Fibroblast of lung (primary cell): ENCODE results near the gene MMP20. TPM values are rescaled to one million over a fixed set of nuclear protein-coding genes. Genes with fewer than 3 reads are reported as not detected.

Experiments
- DNase-seq, 2 donors: peaks; one replicate each; pipeline versions ENCODE4 v3.0.0 to v3.0.0-alpha.2; 2010; ENCODE audit warnings: low read depth in 2 of 2
- H2AFZ ChIP-seq: 2 replicates; pipeline ENCODE4 v1.5.1; 2012; ENCODE audit warnings: low read length, control low read depth, inconsistent platforms
- H3K27ac ChIP-seq: 2 replicates; pipeline ENCODE4 v1.5.1; 2011; ENCODE audit warnings: low read length, control low read depth; ENCODE audit not compliant: insufficient read depth
- H3K27me3 ChIP-seq: 2 replicates; pipeline ENCODE4 v1.5.1; 2011; ENCODE audit warnings: mild to moderate bottlenecking, low read length; ENCODE audit not compliant: control insufficient read depth, insufficient read depth
- H3K36me3 ChIP-seq: 2 replicates; pipeline ENCODE4 v1.5.1; 2011; ENCODE audit warnings: low read length; ENCODE audit not compliant: control insufficient read depth, insufficient read depth
- H3K4me1 ChIP-seq: 2 replicates; pipeline ENCODE4 v1.5.1; 2011; ENCODE audit warnings: low read length; ENCODE audit not compliant: control insufficient read depth, insufficient read depth; ENCODE audit errors: extremely low read depth
- H3K4me2 ChIP-seq: 2 replicates; pipeline ENCODE4 v1.5.1; 2011; ENCODE audit warnings: low read length, control low read depth; ENCODE audit not compliant: insufficient read depth; ENCODE audit errors: extremely low read depth
- H3K4me3 ChIP-seq, 4 experiments: fragments of 200-600 bp in 1 of 4; sonication (generic) in 1 of 4; replicated peaks in 1 of 4; 2 replicates each; pipeline ENCODE4 v1.5.1; 2011 to 2016; ENCODE audit warnings: low read length in 4 of 4, low read depth in 3 of 4, mild to moderate bottlenecking in 3 of 4, control low read depth in 2 of 4, inconsistent platforms in 1 of 4, mixed read lengths in 1 of 4; ENCODE audit not compliant: insufficient read depth in 1 of 4; ENCODE audit errors: control extremely low read depth in 1 of 4
- H3K79me2 ChIP-seq: 2 replicates; pipeline ENCODE4 v1.5.1; 2012; ENCODE audit warnings: mild to moderate bottlenecking, low read length, inconsistent platforms; ENCODE audit not compliant: control insufficient read depth, insufficient read depth
- H3K9ac ChIP-seq: 2 replicates; pipeline ENCODE4 v1.5.1; 2011; ENCODE audit warnings: mild to moderate bottlenecking, low read length, control low read depth; ENCODE audit not compliant: insufficient read depth
- H3K9me3 ChIP-seq: 2 replicates; pipeline ENCODE4 v1.5.1; 2012; ENCODE audit warnings: low read depth, low read length; ENCODE audit not compliant: control insufficient read depth, insufficient read depth
- H4K20me1 ChIP-seq: 2 replicates; pipeline ENCODE4 v1.5.1; 2011; ENCODE audit warnings: low read length; ENCODE audit not compliant: control insufficient read depth, insufficient read depth; ENCODE audit errors: extremely low read depth
- EZH2 ChIP-seq: IDR thresholded peaks from 2 replicates; pipeline ENCODE4 v1.5.1; 2012; ENCODE audit warnings: low read length, control low read depth, mild to moderate bottlenecking; ENCODE audit errors: missing control alignments
- polyA plus RNA-seq, 2 donors: library from polyadenylated mRNA; depleted of rRNA in 1 of 2; stranded (reverse) in 1 of 2; unstranded in 1 of 2; fragments of >200 nt; gene quantifications; 2 replicates each; pipeline ENCODE4 v1.2.1, GENCODE V29; 2011 to 2012; ENCODE audit warnings: missing spikeins in 1 of 2
- total RNA-seq: library from RNA; depleted of rRNA; stranded (reverse); fragments of >200 nt; gene quantifications from 2 replicates; pipeline ENCODE4 v1.2.1, GENCODE V29; 2014
- TF ChIP-seq, protein P1 (sequence below), 2 donors: IDR thresholded peaks in 1 of 2; conservative IDR thresholded peaks in 1 of 2; 1 replicate in 1 of 2; 2 replicates in 1 of 2; pipeline ENCODE4 v1.5.1; 2011 to 2012; ENCODE audit warnings: low read length in 2 of 2, control low read depth in 1 of 2, inconsistent platforms in 1 of 2, low read depth in 1 of 2, mild to moderate bottlenecking in 1 of 2

The MMP20 gene
- total and polyA plus RNA-seq, 2 donors (not counting 1 experiment from before 2014, with no cell fraction given), result not detected

DNA sequence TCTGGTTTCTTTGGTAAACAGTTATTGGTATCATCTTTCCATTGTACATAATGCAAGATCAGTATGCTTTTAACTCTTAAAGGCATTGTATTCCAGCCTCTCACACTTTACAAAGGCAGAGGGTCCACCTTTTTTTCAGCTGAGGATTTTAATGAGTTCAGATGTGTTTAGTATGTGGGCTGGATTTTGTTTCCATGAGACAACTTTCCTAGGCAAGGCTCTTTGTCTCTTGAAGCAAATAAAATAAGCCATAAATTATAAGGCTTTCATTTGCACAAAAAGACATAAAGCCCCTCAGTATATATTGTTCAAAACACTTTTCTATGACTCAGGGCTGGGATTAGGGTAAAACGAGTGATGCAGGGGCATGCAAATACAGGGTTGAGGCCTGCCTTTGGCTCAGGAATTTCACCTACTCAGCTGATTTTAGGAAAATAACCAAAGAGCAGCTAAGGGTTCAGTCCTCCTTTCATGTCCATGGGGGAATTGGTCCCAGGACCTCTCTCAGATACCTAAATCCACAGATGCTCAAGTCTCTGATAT lies 7.6 kb downstream of the MMP20 start:
- DNase-seq, result no peak
- Histone ChIP-seq H3K4me2 (no peak overlapping the region), H3K4me3 (no peak overlapping the region), H3K27me3 (no peaks in the 10 kb centered on the region), H3K27ac (no peak overlapping the region), H2AFZ (no peak overlapping the region), H3K4me1 (no peaks in the 10 kb centered on the region), H4K20me1 (no peaks in the 10 kb centered on the region), H3K79me2 (no peaks in the 10 kb centered on the region), H3K36me3 (no peaks in the 10 kb centered on the region), H3K9ac (no peak overlapping the region), H3K9me3 (no peaks in the 10 kb centered on the region)
- TF ChIP-seq, protein P1, sequence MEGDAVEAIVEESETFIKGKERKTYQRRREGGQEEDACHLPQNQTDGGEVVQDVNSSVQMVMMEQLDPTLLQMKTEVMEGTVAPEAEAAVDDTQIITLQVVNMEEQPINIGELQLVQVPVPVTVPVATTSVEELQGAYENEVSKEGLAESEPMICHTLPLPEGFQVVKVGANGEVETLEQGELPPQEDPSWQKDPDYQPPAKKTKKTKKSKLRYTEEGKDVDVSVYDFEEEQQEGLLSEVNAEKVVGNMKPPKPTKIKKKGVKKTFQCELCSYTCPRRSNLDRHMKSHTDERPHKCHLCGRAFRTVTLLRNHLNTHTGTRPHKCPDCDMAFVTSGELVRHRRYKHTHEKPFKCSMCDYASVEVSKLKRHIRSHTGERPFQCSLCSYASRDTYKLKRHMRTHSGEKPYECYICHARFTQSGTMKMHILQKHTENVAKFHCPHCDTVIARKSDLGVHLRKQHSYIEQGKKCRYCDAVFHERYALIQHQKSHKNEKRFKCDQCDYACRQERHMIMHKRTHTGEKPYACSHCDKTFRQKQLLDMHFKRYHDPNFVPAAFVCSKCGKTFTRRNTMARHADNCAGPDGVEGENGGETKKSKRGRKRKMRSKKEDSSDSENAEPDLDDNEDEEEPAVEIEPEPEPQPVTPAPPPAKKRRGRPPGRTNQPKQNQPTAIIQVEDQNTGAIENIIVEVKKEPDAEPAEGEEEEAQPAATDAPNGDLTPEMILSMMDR (conservative IDR thresholded peaks at IDR 0.05 in 1 of 2, IDR thresholded peaks at IDR 0.05 in 1 of 2; ENCODE audit: low read depth in 1 of 2, low read length in 2 of 2), result no peak
- no peak for TF ChIP-seq EZH2

DNA sequence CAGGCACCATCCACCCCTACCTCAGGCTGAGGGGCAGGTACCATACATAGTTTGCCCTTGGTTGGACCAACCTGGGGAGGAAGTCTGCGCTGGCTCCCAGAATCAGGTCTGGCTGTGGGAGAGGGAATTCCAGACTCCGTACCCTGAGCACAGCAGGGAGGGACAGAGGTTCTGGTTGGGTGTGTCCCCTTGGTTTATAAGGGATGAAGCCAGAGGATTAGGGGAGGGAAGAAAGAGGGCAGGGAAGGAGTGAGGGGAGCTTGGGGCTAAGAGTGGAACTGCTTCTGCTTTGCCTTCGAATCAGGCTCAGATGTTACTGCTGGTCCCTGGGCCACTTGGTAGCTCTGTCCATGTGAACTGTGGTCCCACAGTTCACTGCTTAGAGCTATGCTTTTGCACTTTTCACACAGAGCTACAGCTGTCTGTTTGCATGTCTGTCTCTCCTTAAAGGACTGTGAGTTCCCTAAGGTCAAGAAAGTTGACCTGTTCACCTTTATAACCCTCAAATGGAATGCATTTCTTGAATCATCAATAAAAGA lies 9.2 kb downstream of the MMP20 start:
- DNase-seq, result no peak
- H3K36me3 ChIP-seq, result no peaks in the 10 kb centered on the region

DNA sequence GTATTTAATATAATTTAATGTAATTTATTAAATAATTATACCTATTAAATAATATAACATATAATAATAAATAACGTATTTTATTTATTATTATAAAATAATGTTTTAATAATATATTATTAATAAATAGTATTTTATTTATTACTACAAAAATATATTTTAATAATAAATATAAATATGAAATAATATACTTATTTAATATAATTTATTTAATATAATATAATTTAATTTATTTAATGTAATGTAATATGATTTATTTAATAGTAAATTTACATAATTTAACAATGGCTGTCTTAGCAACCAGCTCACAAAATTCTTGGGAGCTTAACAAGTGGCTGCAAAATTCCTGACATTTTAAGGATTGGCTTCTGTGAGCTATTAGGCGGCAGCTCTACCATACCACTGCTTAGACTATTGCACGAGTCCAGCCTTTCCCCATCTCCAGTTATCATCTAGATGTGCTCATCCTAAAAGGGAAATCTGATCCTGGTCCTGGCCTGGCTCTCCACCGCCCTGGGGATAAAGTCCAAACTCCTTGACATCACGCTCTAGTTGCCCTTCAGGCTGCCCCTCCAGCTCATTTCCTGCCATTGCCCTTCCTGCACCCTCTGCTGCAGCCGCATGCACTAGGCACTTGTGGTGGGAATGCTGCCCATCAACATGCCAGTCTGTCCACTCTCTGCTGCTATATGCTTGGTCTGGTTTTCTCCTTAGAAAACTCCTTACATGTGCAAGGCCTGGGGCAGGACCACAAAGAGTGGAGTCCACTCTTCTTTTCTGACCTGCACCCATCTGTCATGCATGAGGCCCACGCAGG lies 9.8 kb downstream of the MMP20 start:
- TF ChIP-seq, protein P1 (conservative IDR thresholded peaks at IDR 0.05 in 1 of 2, IDR thresholded peaks at IDR 0.05 in 1 of 2; ENCODE audit: low read depth in 1 of 2, low read length in 2 of 2), result no peak
- no peak for TF ChIP-seq EZH2
- Histone ChIP-seq H3K27ac (no peak overlapping the region), H2AFZ (no peak overlapping the region), H3K27me3 (no peaks in the 10 kb centered on the region), H3K9ac (no peak overlapping the region), H3K4me1 (no peaks in the 10 kb centered on the region), H3K36me3 (no peaks in the 10 kb centered on the region), H3K9me3 (no peaks in the 10 kb centered on the region), H3K4me2 (no peak overlapping the region), H3K4me3 (no peak overlapping the region), H4K20me1 (no peaks in the 10 kb centered on the region), H3K79me2 (no peaks in the 10 kb centered on the region)
- DNase-seq, result peak in 1 of 2 donors; percentile 20

More for the DNA sequence above, 9.2 kb downstream of the MMP20 start:
- TF ChIP-seq, protein P1 (conservative IDR thresholded peaks at IDR 0.05 in 1 of 2, IDR thresholded peaks at IDR 0.05 in 1 of 2; ENCODE audit: low read depth in 1 of 2, low read length in 2 of 2), result no peak
- no peak for TF ChIP-seq EZH2
- Histone ChIP-seq H3K4me2 (no peak overlapping the region), H3K4me1 (no peaks in the 10 kb centered on the region), H2AFZ (no peak overlapping the region), H3K27ac (no peak overlapping the region), H3K9ac (no peak overlapping the region), H3K27me3 (no peaks in the 10 kb centered on the region), H3K9me3 (no peaks in the 10 kb centered on the region), H3K79me2 (no peaks in the 10 kb centered on the region), H4K20me1 (no peaks in the 10 kb centered on the region), H3K4me3 (no peak overlapping the region)
